IMR-90 (cell line): Measurements from ENCODE around the gene MFAP2. TPM values are rescaled to one million over a fixed set of nuclear protein-coding genes. Genes with fewer than 3 reads are reported as not detected.
A peak's percentile ranks its signal among the peaks of the same experiment; 100 is the strongest.

Experiments
- ATAC-seq: fragments of 200-7000 bp; cut with Tn5 transposase; 2 replicates; pipeline ENCODE4 v1.9.1; 2020; ENCODE audit warnings: low read depth, mild to moderate bottlenecking, moderate library complexity
- BruUV-seq: library from RNA; stranded (reverse); fragments of 400-500 nt; replicated peaks from 2 replicates; lab custom pipeline; 2021; lab: Mats Ljungman, UMichigan
- CTCF ChIA-PET: fragments of 300-600 bp; formaldehyde crosslinking; extraction: SDS; loops from one replicate; lab custom pipeline; 2021; ENCODE audit warnings: antibody characterized with exemption; lab: Yijun Ruan, JAX
- POLR2A ChIA-PET: fragments of 300-600 bp; sonication (Branson Sonifier 250); formaldehyde crosslinking; loops from one replicate; lab custom pipeline; 2022; ENCODE audit warnings: antibody characterized with exemption; ENCODE audit not compliant: unreplicated experiment; lab: Charles Lee
- DNase-seq: peaks from one replicate; pipeline ENCODE4 v3.0.0; 2013
- H2AFZ ChIP-seq: replicated peaks from 2 replicates; pipeline ENCODE3; 2013; ENCODE audit warnings: low read length, mild to moderate bottlenecking; ENCODE audit not compliant: poor library complexity
- H2AK5ac ChIP-seq: 2 replicates; pipeline ENCODE4 v1.6.1; 2013; ENCODE audit warnings: low read depth, low read length, inconsistent platforms
- H2AK9ac ChIP-seq: replicated peaks from 2 replicates; pipeline ENCODE3; 2013; ENCODE audit warnings: mild to moderate bottlenecking, low read depth, low read length, moderate library complexity; ENCODE audit not compliant: poor library complexity
- H2BK120ac ChIP-seq: 2 replicates; pipeline ENCODE4 v1.6.1; 2013; ENCODE audit warnings: low read depth, low read length, inconsistent platforms
- H2BK15ac ChIP-seq: 3 replicates; pipeline ENCODE4 v1.6.1; 2013; ENCODE audit warnings: low read depth, low read length, inconsistent platforms
- H2BK20ac ChIP-seq: 2 replicates; pipeline ENCODE4 v1.6.1; 2013; ENCODE audit warnings: low read depth, mild to moderate bottlenecking, inconsistent platforms, low read length, moderate library complexity
- H2BK5ac ChIP-seq: 2 replicates; pipeline ENCODE4 v1.6.1; 2013; ENCODE audit warnings: mild to moderate bottlenecking, low read depth, low read length, inconsistent platforms; ENCODE audit not compliant: poor library complexity, severe bottlenecking
- H3K14ac ChIP-seq: replicated peaks from 2 replicates; pipeline ENCODE4 v1.6.1; 2013; ENCODE audit warnings: low read depth, low read length, inconsistent platforms
- H3K18ac ChIP-seq: 2 replicates; pipeline ENCODE4 v1.6.1; 2013; ENCODE audit warnings: low read depth, low read length, control low read depth
- H3K23ac ChIP-seq: 2 replicates; pipeline ENCODE4 v1.6.1; 2013; ENCODE audit warnings: low read depth, low read length, inconsistent platforms
- H3K27ac ChIP-seq: 2 replicates; pipeline ENCODE4 v1.5.1; 2013; ENCODE audit warnings: mild to moderate bottlenecking, control low read depth, low read length; ENCODE audit not compliant: insufficient read depth
- H3K27me3 ChIP-seq: 2 replicates; pipeline ENCODE4 v1.6.1; 2013; ENCODE audit warnings: low read length; ENCODE audit not compliant: control insufficient read depth, insufficient read depth
- H3K36me3 ChIP-seq: 2 replicates; pipeline ENCODE4 v1.6.1; 2013; ENCODE audit warnings: low read length, mixed read lengths; ENCODE audit not compliant: control insufficient read depth, insufficient read depth
- H3K4ac ChIP-seq: 2 replicates; pipeline ENCODE4 v1.6.1; 2013; ENCODE audit warnings: low read depth, low read length, inconsistent platforms
- H3K4me1 ChIP-seq: 2 replicates; pipeline ENCODE4 v1.6.1; 2013; ENCODE audit warnings: low read length, mixed read lengths; ENCODE audit not compliant: control insufficient read depth, insufficient read depth
- H3K4me2 ChIP-seq: 2 replicates; pipeline ENCODE4 v1.6.1; 2013; ENCODE audit warnings: low read depth, mild to moderate bottlenecking, control low read depth, low read length, moderate library complexity
- H3K4me3 ChIP-seq: 2 replicates; pipeline ENCODE4 v1.5.1; 2013; ENCODE audit warnings: low read depth, mild to moderate bottlenecking, control low read depth, low read length, moderate library complexity; ENCODE audit not compliant: insufficient read depth
- H3K56ac ChIP-seq: 2 replicates; pipeline ENCODE4 v1.6.1; 2013; ENCODE audit warnings: low read length, inconsistent platforms; ENCODE audit not compliant: insufficient read depth; ENCODE audit errors: extremely low read depth
- H3K79me1 ChIP-seq, 2 experiments: 2 replicates each; pipeline ENCODE4 v1.6.1; 2013; ENCODE audit warnings: low read length in 2 of 2, inconsistent platforms in 1 of 2, low read depth in 1 of 2
- H3K9ac ChIP-seq: 2 replicates; pipeline ENCODE4 v1.6.1; 2013; ENCODE audit warnings: low read depth, low read length, control low read depth
- H3K9me1 ChIP-seq: 2 replicates; pipeline ENCODE4 v1.6.1; 2013; ENCODE audit warnings: low read length, inconsistent platforms; ENCODE audit not compliant: insufficient read depth
- H3K9me3 ChIP-seq: 2 replicates; pipeline ENCODE4 v1.6.1; 2013; ENCODE audit warnings: low read length; ENCODE audit not compliant: control insufficient read depth, insufficient read depth
- H4K20me1 ChIP-seq: 2 replicates; pipeline ENCODE4 v1.6.1; 2013; ENCODE audit warnings: low read length, inconsistent platforms; ENCODE audit not compliant: insufficient read depth
- H4K5ac ChIP-seq: 2 replicates; pipeline ENCODE4 v1.6.1; 2013; ENCODE audit warnings: mild to moderate bottlenecking, low read depth, low read length, control low read depth
- H4K8ac ChIP-seq, 2 experiments: 2 replicates each; pipeline ENCODE4 v1.6.1; 2013; ENCODE audit warnings: low read depth in 2 of 2, low read length in 2 of 2, control low read depth in 1 of 2, inconsistent platforms in 1 of 2
- H4K91ac ChIP-seq: 2 replicates; pipeline ENCODE4 v1.6.1; 2013; ENCODE audit warnings: low read depth, low read length, inconsistent platforms; ENCODE audit not compliant: insufficient read depth
- BHLHE40 ChIP-seq: fragments of 150-350 bp; IDR thresholded peaks from 2 replicates; pipeline ENCODE4 v1.6.1; 2016; ENCODE audit warnings: mild to moderate bottlenecking, low read depth, low read length
- CEBPB ChIP-seq: IDR thresholded peaks from 2 replicates; pipeline ENCODE4 v1.6.1; 2012; ENCODE audit warnings: low read depth, low read length, improper control_type of control experiment
- CHD1 ChIP-seq: IDR thresholded peaks from 2 replicates; pipeline ENCODE4 v1.6.1; 2012; ENCODE audit warnings: low read depth, low read length, improper control_type of control experiment
- CTCF ChIP-seq: conservative IDR thresholded peaks from 2 replicates; pipeline ENCODE4 v1.5.1; 2012; ENCODE audit warnings: mild to moderate bottlenecking, low read depth, low read length, improper control_type of control experiment
- ELK1 ChIP-seq: fragments of 150-350 bp; IDR thresholded peaks from 2 replicates; pipeline ENCODE4 v1.6.1; 2016; ENCODE audit warnings: low read depth, mild to moderate bottlenecking, low read length, moderate library complexity, borderline replicate concordance
- FOS ChIP-seq: fragments of 150-350 bp; IDR thresholded peaks from 2 replicates; pipeline ENCODE4 v1.6.1; 2016; ENCODE audit warnings: low read depth, low read length
- MAFK ChIP-seq: IDR thresholded peaks from 2 replicates; pipeline ENCODE4 v1.6.1; 2012; ENCODE audit warnings: low read depth, low read length, improper control_type of control experiment
- MAZ ChIP-seq: IDR thresholded peaks from 2 replicates; pipeline ENCODE4 v1.6.1; 2012; ENCODE audit warnings: low read depth, mild to moderate bottlenecking, low read length, improper control_type of control experiment, moderate library complexity, borderline replicate concordance
- MXI1 ChIP-seq: IDR thresholded peaks from 2 replicates; pipeline ENCODE4 v1.6.1; 2012; ENCODE audit warnings: low read depth, mild to moderate bottlenecking, low read length, moderate library complexity, borderline replicate concordance
- NFE2L2 ChIP-seq: fragments of 150-350 bp; IDR thresholded peaks from 2 replicates; pipeline ENCODE4 v1.6.1; 2016; ENCODE audit warnings: low read depth, mild to moderate bottlenecking, low read length
- POLR2A ChIP-seq: IDR thresholded peaks from 2 replicates; pipeline ENCODE4 v1.6.1; 2012; ENCODE audit warnings: mild to moderate bottlenecking, low read depth, low read length
- RAD21 ChIP-seq: IDR thresholded peaks from 2 replicates; pipeline ENCODE4 v1.6.1; 2012; ENCODE audit warnings: low read length, improper control_type of control experiment
- RCOR1 ChIP-seq: IDR thresholded peaks from 2 replicates; pipeline ENCODE4 v1.6.1; 2012; ENCODE audit warnings: mild to moderate bottlenecking, low read length, improper control_type of control experiment; ENCODE audit not compliant: insufficient replicate concordance
- RFX5 ChIP-seq: IDR thresholded peaks from 2 replicates; pipeline ENCODE4 v1.8.0; 2012; ENCODE audit warnings: low read depth, mild to moderate bottlenecking, low read length, moderate library complexity
- SMC3 ChIP-seq: fragments of 150-350 bp; IDR thresholded peaks from 2 replicates; pipeline ENCODE4 v1.6.1; 2016; ENCODE audit warnings: low read depth, mild to moderate bottlenecking, antibody characterized with exemption, low read length, moderate library complexity
- USF2 ChIP-seq: fragments of 150-350 bp; IDR thresholded peaks from 2 replicates; pipeline ENCODE4 v1.6.1; 2017; ENCODE audit warnings: mild to moderate bottlenecking, antibody characterized with exemption, low read length, low read depth
- WGBS, 2 experiments: methylation state at CpG; one replicate each; pipeline versions ENCODE4 v1.1.5 to v1.1.7; 2013; ENCODE audit warnings: missing lambda C conversion rate in 2 of 2; ENCODE audit not compliant: insufficient read length in 1 of 2; ENCODE audit errors: extremely low coverage in 2 of 2; 5-methylcytosine and 5-hydroxymethylcytosine counted together
- dilution Hi-C: fragments of 300-500 bp; cut with HindIII; formaldehyde crosslinking; loops from one replicate; pipeline ENCODE4 v1.14.3; 2018; ENCODE audit warnings: low sequenced_read_pairs; ENCODE audit not compliant: unreplicated experiment
- in situ Hi-C: fragments of 300-500 bp; cut with MboI; formaldehyde crosslinking; loops from 3 replicates; pipeline ENCODE4 v1.14.3; 2019; ENCODE audit warnings: low sequenced_read_pairs, inconsistent platforms, mixed read lengths
- intact Hi-C: fragments of 100-400 bp; cut with micrococcal nuclease; formaldehyde crosslinking; loops from 2 replicates; pipeline ENCODE4 v1.10.0; 2022
- polyA plus RNA-seq, 3 experiments: library from polyadenylated mRNA; depleted of rRNA; stranded (reverse); fragments of >200 nt; gene quantifications; 2 replicates each; pipeline ENCODE4 v1.2.3, GENCODE V29; 2012; ENCODE audit warnings: low replicate concordance in 1 of 3
- total RNA-seq: library from RNA; depleted of rRNA; stranded (reverse); fragments of >200 nt; gene quantifications from 2 replicates; pipeline ENCODE4 v1.2.3, GENCODE V29; 2012

Gene MFAP2
- total and polyA plus RNA-seq, 2 of the 4 experiments (the other 2 are of a cell fraction) = 3.9 to 13.9 TPM

GRCh38 chr1:16973215-16973614 is 7.2 kb downstream of the MFAP2 start:
- Histone ChIP-seq H3K4me3 (no peak overlapping the region), H2BK15ac (no peak overlapping the region), H4K8ac (no peak overlapping the region), H3K79me1 (no peaks in the 10 kb centered on the region; a peak in 1 of 4 replicates), H3K4me2 (no peak overlapping the region), H2BK20ac (no peak overlapping the region), H3K14ac (no peak overlapping the region), H4K5ac (no peak overlapping the region), H3K27ac (no peak overlapping the region), H3K36me3 (peaks cover 5% of the 10 kb centered on the region; the same call in 1 of the 2 replicates), H4K20me1 (no peaks in the 10 kb centered on the region; the same call in 1 of the 2 replicates), H3K27me3 (no peaks in the 10 kb centered on the region), H3K23ac (no peak overlapping the region), H3K56ac (no peak overlapping the region), H3K9me3 (no peaks in the 10 kb centered on the region), H2AK5ac (no peak overlapping the region), H2AFZ (no peak overlapping the region), H2AK9ac (peak overlapping the region; percentile 28), H3K4me1 (no peaks in the 10 kb centered on the region), H3K4ac (no peak overlapping the region), H2BK5ac (no peak overlapping the region), H3K9me1 (no peaks in the 10 kb centered on the region), H2BK120ac (no peak overlapping the region), H3K18ac (no peak overlapping the region), H4K91ac (no peak overlapping the region), H3K9ac (no peak overlapping the region)
- WGBS, 2 experiments = no CpG with 5 or more reads among the region's 9 CpGs
- intact Hi-C loops = no loop called here
- ChIA-PET CTCF (no interaction called here), POLR2A (no interaction called here)
- no peak for ATAC-seq
- dilution Hi-C loops = no loop called here
- TF ChIP-seq CEBPB = no peak
- TF ChIP-seq MAZ = no peak
- no peak for TF ChIP-seq FOS
- no peak for TF ChIP-seq RFX5
- no peak for TF ChIP-seq BHLHE40
- no peak for TF ChIP-seq MXI1
- TF ChIP-seq NFE2L2 = no peak
- TF ChIP-seq MAFK = no peak
- no peak for TF ChIP-seq ELK1
- TF ChIP-seq RCOR1 = no peak
- no peak for TF ChIP-seq CTCF
- TF ChIP-seq USF2 = no peak
- TF ChIP-seq POLR2A = no peak
- TF ChIP-seq CHD1 = no peak
- TF ChIP-seq RAD21 = no peak
- no peak for TF ChIP-seq SMC3
- in situ Hi-C loops = no loop called here
- BruUV-seq = no TSS peak
- no peak for DNase-seq
